Fibroblast of peridontal ligament (primary cell): ENCODE measurements around the gene NOSTRIN.

Source experiments
- DNase-seq: peaks from one replicate; pipeline ENCODE4 v3.0.0-alpha.2; 2010; ENCODE audit errors: extremely low read depth

The NOSTRIN gene

GRCh38 chr2:168884975-168885374 is 82.5 kb downstream of the NOSTRIN start:
- DNase-seq: no peak

- no peak for DNase-seq
Observed at GRCh38 chr2:168889635-168890005, 87.2 kb downstream of the NOSTRIN start.

GRCh38 chr2:168890006-168890782 is 87.8 kb downstream of the NOSTRIN start, which contains the start of gene SPC25:
SPC25 (minus strand) TSS chr2:168890430; CDS start chr2:168889519, 911 bp downstream.
- peak; percentile 88 for DNase-seq

- no peak for DNase-seq
Observed at GRCh38 chr2:168892327-168892726, 89.9 kb downstream of the NOSTRIN start.

GRCh38 chr2:168894101-168894500 is 91.7 kb downstream of the NOSTRIN start:
- no peak for DNase-seq

GRCh38 chr2:168894720-168895119 is 92.3 kb downstream of the NOSTRIN start:
- no peak for DNase-seq

- no peak for DNase-seq
Observed at GRCh38 chr2:168895771-168896170, 93.3 kb downstream of the NOSTRIN start.

- DNase-seq: no peak
Observed at GRCh38 chr2:168896783-168897182, 94.3 kb downstream of the NOSTRIN start.

GRCh38 chr2:168897449-168897848 is 95.0 kb downstream of the NOSTRIN start:
- DNase-seq: no peak

- no peak for DNase-seq
Observed at GRCh38 chr2:168901003-168901402, 98.6 kb downstream of the NOSTRIN start, which contains the start of gene G6PC2. G6PC2 (plus strand) TSS chr2:168901291; CDS start chr2:168901332, 41 bp downstream.

- DNase-seq: no peak
Observed at GRCh38 chr2:168903888-168904287, 101.5 kb downstream of the NOSTRIN start.

- DNase-seq: no peak
Observed at GRCh38 chr2:168904358-168904757, 101.9 kb downstream of the NOSTRIN start.

- DNase-seq: no peak
Observed at GRCh38 chr2:168907940-168908662, 105.7 kb downstream of the NOSTRIN start.

- no peak for DNase-seq
Observed at GRCh38 chr2:168910330-168910729, 107.9 kb downstream of the NOSTRIN start.

- peak; percentile 6 for DNase-seq
Observed at GRCh38 chr2:168912466-168912865, 110.0 kb downstream of the NOSTRIN start.

GRCh38 chr2:168912901-168913369 is 110.5 kb downstream of the NOSTRIN start:
- peak; percentile 31 for DNase-seq

GRCh38 chr2:168913495-168913894 is 111.1 kb downstream of the NOSTRIN start:
- no peak for DNase-seq
